Endometrium (tissue), 2 donors: ENCODE data around the gene FXYD6.

Experiments used
- FAIRE-seq: peaks from 2 replicates; lab custom pipeline; 2012; peaks lifted over from hg19 to GRCh38; lab: Jason Lieb, UNC
- donor health status: control.
- donor health status: control.

Gene FXYD6

GRCh38 chr11:117842131-117842941 lies 34.1 kb downstream of the FXYD6 start:
- no peak for FAIRE-seq

GRCh38 chr11:117841551-117842031 lies 34.9 kb downstream of the FXYD6 start:
- no peak for FAIRE-seq

GRCh38 chr11:117840881-117841550 lies 35.4 kb downstream of the FXYD6 start:
- no peak for FAIRE-seq

GRCh38 chr11:117839936-117840813 lies 36.3 kb downstream of the FXYD6 start:
- no peak for FAIRE-seq

GRCh38 chr11:117839380-117839881 lies 37.0 kb downstream of the FXYD6 start:
- no peak for FAIRE-seq

GRCh38 chr11:117838901-117839300 lies 37.6 kb downstream of the FXYD6 start:
- FAIRE-seq: no peak

- no peak for FAIRE-seq
These were observed 38.7 kb downstream of the FXYD6 start for GRCh38 chr11:117837791-117838190.

- no peak for FAIRE-seq
These were observed 39.2 kb downstream of the FXYD6 start for GRCh38 chr11:117837070-117837776.

GRCh38 chr11:117836077-117836960 lies 40.1 kb downstream of the FXYD6 start:
- no peak for FAIRE-seq

- no peak for FAIRE-seq
These were observed 40.9 kb downstream of the FXYD6 start for GRCh38 chr11:117835576-117835975.

GRCh38 chr11:117834838-117835443 lies 41.5 kb downstream of the FXYD6 start:
- FAIRE-seq: no peak

GRCh38 chr11:117834068-117834810 lies 42.2 kb downstream of the FXYD6 start:
- FAIRE-seq: no peak

GRCh38 chr11:117833401-117833891 lies 43.0 kb downstream of the FXYD6 start:
- no peak for FAIRE-seq

GRCh38 chr11:117832511-117832910 lies 43.9 kb downstream of the FXYD6 start:
- no peak for FAIRE-seq

GRCh38 chr11:117831661-117832415 lies 44.6 kb downstream of the FXYD6 start:
- no peak for FAIRE-seq

- no peak for FAIRE-seq
These were observed 45.6 kb downstream of the FXYD6 start for GRCh38 chr11:117830674-117831351.

GRCh38 chr11:117830072-117830471 lies 46.4 kb downstream of the FXYD6 start:
- FAIRE-seq: no peak

GRCh38 chr11:117829369-117829725 lies 47.1 kb downstream of the FXYD6 start:
- no peak for FAIRE-seq
